HepG2 (cell line): Measurements from ENCODE around the gene LOXL3. TPM values are rescaled to one million over a fixed set of nuclear protein-coding genes. Genes with fewer than 3 reads are reported as not detected.

Experiments
- CENPT ChIP-seq: sonication (generic); formaldehyde crosslinking; IDR thresholded peaks from 2 replicates; pipeline ENCODE4 v1.8.0; 2022; ENCODE audit warnings: low read depth, mild to moderate bottlenecking, moderate library complexity, missing genetic modification reagents
- DMTF1 ChIP-seq: sonication (generic); formaldehyde crosslinking; IDR thresholded peaks from 2 replicates; pipeline ENCODE4 v1.4.0; 2020; ENCODE audit warnings: mild to moderate bottlenecking, missing genetic modification reagents
- ELF4 ChIP-seq: sonication (generic); formaldehyde crosslinking; IDR thresholded peaks from 2 replicates; pipeline ENCODE4 v1.5.0; 2020; ENCODE audit warnings: missing genetic modification reagents, mild to moderate bottlenecking, moderate library complexity, borderline replicate concordance
- MIER3 ChIP-seq: IDR thresholded peaks from 2 replicates; pipeline ENCODE4 v1.6.1; 2016; ENCODE audit warnings: missing compliant biosample characterization, borderline replicate concordance
- NR1H2 ChIP-seq: sonication (generic); formaldehyde crosslinking; IDR thresholded peaks from 2 replicates; pipeline ENCODE4 v1.8.1; 2022; ENCODE audit warnings: low read depth, missing genetic modification reagents, borderline replicate concordance
- PHF5A ChIP-seq: IDR thresholded peaks from one replicate; pipeline ENCODE4 v1.6.1; 2018; ENCODE audit warnings: low read depth, missing genetic modification reagents; ENCODE audit not compliant: unreplicated experiment
- POLR2AphosphoS2 ChIP-seq: IDR thresholded peaks from 2 replicates; pipeline ENCODE4 v1.6.1; 2011; ENCODE audit warnings: low read depth, low read length, improper control_type of control experiment
- USF2 ChIP-seq, 2 experiments: sonication (generic) in 1 of 2; formaldehyde crosslinking in 1 of 2; IDR thresholded peaks; 2 replicates each; pipeline versions ENCODE4 v1.5.1 to v1.6.1; 2011 to 2020; ENCODE audit warnings: borderline replicate concordance in 1 of 2, low read depth in 1 of 2, low read length in 1 of 2, mild to moderate bottlenecking in 1 of 2, missing genetic modification reagents in 1 of 2, moderate library complexity in 1 of 2
- ZNF629 ChIP-seq: sonication (generic); formaldehyde crosslinking; conservative IDR thresholded peaks from 2 replicates; pipeline ENCODE4 v1.5.0; 2020; ENCODE audit warnings: missing genetic modification reagents
- polyA plus RNA-seq, 8 experiments: library from polyadenylated mRNA; depleted of rRNA in 3 of 8; stranded (reverse) in 7 of 8; unstranded in 1 of 8; fragments of >200 nt; fragmentation: Illumina TruSeq in 4 of 8; extraction: Trizol in 4 of 8; gene quantifications; 2 replicates each; pipeline versions ENCODE4 v1.2.1 to v1.2.3, GENCODE V29; 2011 to 2016; ENCODE audit warnings: low read depth in 4 of 8, missing spikeins in 1 of 8, mixed read lengths in 1 of 8; ENCODE audit not compliant: insufficient read depth in 1 of 8
- total RNA-seq, 5 experiments: library from RNA; depleted of rRNA; stranded (reverse); fragments of >200 nt; fragmentation: Illumina TruSeq; extraction: Trizol; gene quantifications; 2 replicates each; pipeline ENCODE4 v1.2.3, GENCODE V29; 2016; ENCODE audit warnings: low read depth in 1 of 5
- TF ChIP-seq, protein P1 (sequence below): IDR thresholded peaks from 2 replicates; pipeline ENCODE4 v1.6.1; 2016; ENCODE audit warnings: missing biosample characterization, missing genetic modification reagents, low read depth
- TF ChIP-seq, protein P2 (sequence below): sonication (generic); formaldehyde crosslinking; IDR thresholded peaks from 2 replicates; pipeline ENCODE4 v1.4.0; 2020; ENCODE audit warnings: mild to moderate bottlenecking, low read depth, missing genetic modification reagents
- TF ChIP-seq, protein P3 (sequence below): IDR thresholded peaks from 2 replicates; pipeline ENCODE4 v1.6.1; 2012; ENCODE audit warnings: low read length, improper control_type of control experiment
- TF ChIP-seq, protein P4 (sequence below): sonication (generic); formaldehyde crosslinking; IDR thresholded peaks from 2 replicates; pipeline ENCODE4 v1.9.0; 2022; ENCODE audit warnings: low read depth, missing genetic modification reagents

LOXL3 gene
- total and polyA plus RNA-seq, 2 of the 13 experiments (the other 11 are each of a cell fraction or from before 2014, with no cell fraction given), result 0.55 to 6.5 TPM

- no peak for TF ChIP-seq DMTF1 (CRISPR knock-in tag)
- TF ChIP-seq, protein P1, sequence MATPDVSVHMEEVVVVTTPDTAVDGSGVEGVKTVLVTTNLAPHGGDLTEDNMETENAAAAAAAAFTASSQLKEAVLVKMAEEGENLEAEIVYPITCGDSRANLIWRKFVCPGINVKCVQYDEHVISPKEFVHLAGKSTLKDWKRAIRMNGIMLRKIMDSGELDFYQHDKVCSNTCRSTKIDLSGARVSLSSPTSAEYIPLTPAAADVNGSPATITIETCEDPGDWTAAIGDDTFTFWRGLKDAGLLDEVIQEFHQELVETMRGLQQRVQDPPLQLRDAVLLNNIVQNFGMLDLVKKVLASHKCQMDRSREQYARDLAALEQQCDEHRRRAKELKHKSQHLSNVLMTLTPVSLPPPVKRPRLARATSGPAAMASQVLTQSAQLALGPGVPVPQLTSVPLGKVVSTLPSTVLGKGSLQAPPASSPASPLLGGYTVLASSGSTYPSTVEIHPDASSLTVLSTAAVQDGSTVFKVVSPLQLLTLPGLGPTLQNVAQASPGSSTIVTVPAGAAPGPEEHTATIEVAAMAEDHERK (CRISPR knock-in tag), result no peak
- 0 out of 2 replicates have a peak, but pooled peaks have one; percentile 20 for TF ChIP-seq CENPT (CRISPR knock-in tag)
- TF ChIP-seq USF2 (IDR thresholded peaks at IDR 0.05; ENCODE audit: low read depth, low read length), result no peak
- no peak for TF ChIP-seq USF2 (CRISPR knock-in tag; IDR thresholded peaks at IDR 0.05; ENCODE audit: borderline replicate concordance)
- TF ChIP-seq, protein P2, sequence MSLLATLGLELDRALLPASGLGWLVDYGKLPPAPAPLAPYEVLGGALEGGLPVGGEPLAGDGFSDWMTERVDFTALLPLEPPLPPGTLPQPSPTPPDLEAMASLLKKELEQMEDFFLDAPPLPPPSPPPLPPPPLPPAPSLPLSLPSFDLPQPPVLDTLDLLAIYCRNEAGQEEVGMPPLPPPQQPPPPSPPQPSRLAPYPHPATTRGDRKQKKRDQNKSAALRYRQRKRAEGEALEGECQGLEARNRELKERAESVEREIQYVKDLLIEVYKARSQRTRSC (CRISPR knock-in tag), result no peak
- no peak for TF ChIP-seq ZNF629
- TF ChIP-seq PHF5A (CRISPR knock-in tag), result no peak
- TF ChIP-seq, protein P3, sequence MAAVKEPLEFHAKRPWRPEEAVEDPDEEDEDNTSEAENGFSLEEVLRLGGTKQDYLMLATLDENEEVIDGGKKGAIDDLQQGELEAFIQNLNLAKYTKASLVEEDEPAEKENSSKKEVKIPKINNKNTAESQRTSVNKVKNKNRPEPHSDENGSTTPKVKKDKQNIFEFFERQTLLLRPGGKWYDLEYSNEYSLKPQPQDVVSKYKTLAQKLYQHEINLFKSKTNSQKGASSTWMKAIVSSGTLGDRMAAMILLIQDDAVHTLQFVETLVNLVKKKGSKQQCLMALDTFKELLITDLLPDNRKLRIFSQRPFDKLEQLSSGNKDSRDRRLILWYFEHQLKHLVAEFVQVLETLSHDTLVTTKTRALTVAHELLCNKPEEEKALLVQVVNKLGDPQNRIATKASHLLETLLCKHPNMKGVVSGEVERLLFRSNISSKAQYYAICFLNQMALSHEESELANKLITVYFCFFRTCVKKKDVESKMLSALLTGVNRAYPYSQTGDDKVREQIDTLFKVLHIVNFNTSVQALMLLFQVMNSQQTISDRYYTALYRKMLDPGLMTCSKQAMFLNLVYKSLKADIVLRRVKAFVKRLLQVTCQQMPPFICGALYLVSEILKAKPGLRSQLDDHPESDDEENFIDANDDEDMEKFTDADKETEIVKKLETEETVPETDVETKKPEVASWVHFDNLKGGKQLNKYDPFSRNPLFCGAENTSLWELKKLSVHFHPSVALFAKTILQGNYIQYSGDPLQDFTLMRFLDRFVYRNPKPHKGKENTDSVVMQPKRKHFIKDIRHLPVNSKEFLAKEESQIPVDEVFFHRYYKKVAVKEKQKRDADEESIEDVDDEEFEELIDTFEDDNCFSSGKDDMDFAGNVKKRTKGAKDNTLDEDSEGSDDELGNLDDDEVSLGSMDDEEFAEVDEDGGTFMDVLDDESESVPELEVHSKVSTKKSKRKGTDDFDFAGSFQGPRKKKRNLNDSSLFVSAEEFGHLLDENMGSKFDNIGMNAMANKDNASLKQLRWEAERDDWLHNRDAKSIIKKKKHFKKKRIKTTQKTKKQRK, result no peak
- TF ChIP-seq POLR2AphosphoS2, result no peak
- no peak for TF ChIP-seq ELF4
- TF ChIP-seq MIER3 (CRISPR knock-in tag), result no peak
- TF ChIP-seq, protein P4, sequence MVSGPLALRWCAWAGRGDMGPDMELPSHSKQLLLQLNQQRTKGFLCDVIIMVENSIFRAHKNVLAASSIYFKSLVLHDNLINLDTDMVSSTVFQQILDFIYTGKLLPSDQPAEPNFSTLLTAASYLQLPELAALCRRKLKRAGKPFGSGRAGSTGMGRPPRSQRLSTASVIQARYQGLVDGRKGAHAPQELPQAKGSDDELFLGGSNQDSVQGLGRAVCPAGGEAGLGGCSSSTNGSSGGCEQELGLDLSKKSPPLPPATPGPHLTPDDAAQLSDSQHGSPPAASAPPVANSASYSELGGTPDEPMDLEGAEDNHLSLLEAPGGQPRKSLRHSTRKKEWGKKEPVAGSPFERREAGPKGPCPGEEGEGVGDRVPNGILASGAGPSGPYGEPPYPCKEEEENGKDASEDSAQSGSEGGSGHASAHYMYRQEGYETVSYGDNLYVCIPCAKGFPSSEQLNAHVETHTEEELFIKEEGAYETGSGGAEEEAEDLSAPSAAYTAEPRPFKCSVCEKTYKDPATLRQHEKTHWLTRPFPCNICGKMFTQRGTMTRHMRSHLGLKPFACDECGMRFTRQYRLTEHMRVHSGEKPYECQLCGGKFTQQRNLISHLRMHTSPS (CRISPR knock-in tag), result peak; percentile 65; the same call in 1 of the 2 replicates
- no peak for TF ChIP-seq NR1H2 (CRISPR knock-in tag)
These were observed 55.8 kb downstream of the LOXL3 start (continued) for GRCh38 chr2:74497777-74498499.
